ENCODE results near the gene PNP. TPM values are rescaled to one million over a fixed set of nuclear protein-coding genes. Genes with fewer than 3 reads are reported as not detected.
A peak's percentile ranks its signal among the peaks of the same experiment; 100 is the strongest.

PNP gene
- total and polyA plus RNA-seq, 10 of the 15 experiments (the other 5 are each of a cell fraction or from before 2014, with no cell fraction given), result 103 to 215 (median 138) TPM

- Histone ChIP-seq H3K36me3 (ENCODE audit: control insufficient read depth in 2 of 2, insufficient read depth in 2 of 2, low read length in 1 of 2) (peaks cover 11 to 23% of the 10 kb centered on the region in 2 experiments), H2AFZ (ENCODE audit: control insufficient read depth, low read depth, low read length) (peak within 1 kb of the TSS; percentile 46), H3K4me1 (ENCODE audit: control insufficient read depth, insufficient read depth, low read length) (peaks cover 6% of the 10 kb centered on the region), H4K20me1 (ENCODE audit: control insufficient read depth, insufficient read depth) (no peaks in the 10 kb centered on the region), H3K9me3 (replicated peaks; ENCODE audit: control insufficient read depth, insufficient read depth, low read length) (no peaks in the 10 kb centered on the region), H3K4me2 (ENCODE audit: control insufficient read depth, insufficient read depth) (peak within 1 kb of the TSS; percentile 94), H3K79me2 (ENCODE audit: control insufficient read depth, insufficient read depth, low read length) (peaks cover 24% of the 10 kb centered on the region), H3K4me3 (peak within 1 kb of the TSS; percentile 73), H3K9ac (ENCODE audit: control insufficient read depth, insufficient read depth, low read length) (peak within 1 kb of the TSS; percentile 80), H3K27me3 (replicated peaks in 1 of 2; ENCODE audit: control insufficient read depth in 2 of 2, insufficient read depth in 2 of 2, low read length in 1 of 2) (no peaks in the 10 kb centered on the region), H3K27ac (ENCODE audit: control insufficient read depth, insufficient read depth) (peak within 1 kb of the TSS; percentile 87)
- WGBS (ENCODE audit: insufficient coverage, insufficient replicate concordance, low lambda C conversion rate, missing lambda C conversion rate), result 1% methylated on average over 27 of the region's 67 CpGs
- BruUV-seq (replicated peaks), result no TSS peak
- RAD21 ChIA-PET (ENCODE audit: unreplicated experiment), result interaction anchor here (0.7 to 3.7 kb wide), 19 partner anchors 8 to 220 kb away, joined by 3 to 21 read pairs (median 4); partner anchors contain the start of genes CCNB1IP1, PARP2 and TEP1
- FAIRE-seq, result peak; percentile 100
- in situ Hi-C loops (cut with MboI) (loop anchor here (5.0 kb wide), 1 partner anchor 221 kb away; the partner anchor contains the start of gene RNASE4), intact Hi-C loops (cut with micrococcal nuclease; ENCODE audit: unreplicated experiment) (loop anchor here (1.0 to 5.0 kb wide), 4 partner anchors 118 to 221 kb away; partner anchors contain the start of genes CCNB1IP1, PARP2 and RNASE4)
- peak; percentile 96 for ATAC-seq
- POLR2A ChIA-PET, result interaction anchor here (0.7 to 1.4 kb wide), 17 partner anchors 8 to 222 kb away, joined by 3 to 14 read pairs (median 5); partner anchors contain the start of genes CCNB1IP1, PARP2, PNP and RNASE4
- DNase-seq (ENCODE audit: low read depth, low spot score), result peak; percentile 100
- CTCF ChIA-PET, result interaction anchor here (0.6 to 5.4 kb wide), 21 partner anchors 8 to 1019 kb away, joined by 3 to 39 read pairs (median 3); partner anchors contain the start of genes PNP and TEP1
- SMC1A ChIA-PET (ENCODE audit: uncharacterized antibody, unreplicated experiment), result interaction anchor here (0.7 to 4.7 kb wide), 13 partner anchors 9 to 219 kb away, joined by 3 to 49 read pairs (median 5); partner anchors contain the start of genes CCNB1IP1 and PARP2
- TF ChIP-seq CBX5 (IDR thresholded peaks at IDR 0.05; ENCODE audit: low read depth) (no peak; the same call in 1 of the 2 replicates), MEF2B (IDR thresholded peaks at IDR 0.05; ENCODE audit: partially characterized antibody, poor library complexity, severe bottlenecking) (peak; percentile 86), BACH1 (IDR thresholded peaks at IDR 0.05; ENCODE audit: borderline replicate concordance) (peak; percentile 54), RUNX3 (IDR thresholded peaks at IDR 0.05; ENCODE audit: low read length) (peak; percentile 38), CREM (IDR thresholded peaks at IDR 0.05; ENCODE audit: low read depth) (peak; percentile 89), IRF5 (IDR thresholded peaks at IDR 0.05; ENCODE audit: borderline replicate concordance) (no peak), SMAD5 (IDR thresholded peaks at IDR 0.05; ENCODE audit: low read depth) (0 out of 2 replicates have a peak, but pooled peaks have one; percentile 67), CTCF (IDR thresholded peaks at IDR 0.05 in 2 of 3, conservative IDR thresholded peaks at IDR 0.05 in 1 of 3; ENCODE audit: control insufficient read depth in 2 of 3, extremely low read depth in 1 of 3, insufficient read depth in 1 of 3, low read depth in 3 of 3, low read length in 3 of 3) (no peak), FOXK2 (IDR thresholded peaks at IDR 0.05) (peak; percentile 85), SUZ12 (IDR thresholded peaks at IDR 0.05; ENCODE audit: unreplicated experiment) (no peak), USF2 (IDR thresholded peaks at IDR 0.05; ENCODE audit: borderline replicate concordance, low read depth, low read length) (peak; percentile 100), SKIL (IDR thresholded peaks at IDR 0.05; ENCODE audit: low read depth, poor library complexity, severe bottlenecking) (peak; percentile 40), LARP7 (IDR thresholded peaks at IDR 0.05) (peak; percentile 80), SMC3 (IDR thresholded peaks at IDR 0.05; ENCODE audit: borderline replicate concordance, low read length) (no peak), EP300 (IDR thresholded peaks at IDR 0.05; ENCODE audit: borderline replicate concordance in 1 of 2, control insufficient read depth in 1 of 2, low read depth in 2 of 2, low read length in 2 of 2) (no peak)
Observed at GRCh38 chr14:20461225-20462141, 7.7 kb upstream of the PNP start, which contains the start of gene PIP4P1. Gene PIP4P1 (minus strand): TSS chr14:20461434. CDS start chr14:20461325, 109 bp downstream.
